Stimulated activated CD8-positive, alpha-beta memory T cell treated with anti-CD3 and anti-CD28 coated beads, Interleukin-4, amount 100 ng/mL, for 24 hours (primary cell): Measurements from ENCODE around the gene LRSAM1.
A peak's percentile ranks its signal among the peaks of the same experiment; 100 is the strongest.

Experiments
- DNase-seq: peaks from one replicate; pipeline ENCODE4 v3.0.0-alpha.2; 2020; ENCODE audit warnings: low read depth

The LRSAM1 gene

GRCh38 chr9:127517620-127518019 is 66.3 kb downstream of the LRSAM1 start:
- no peak for DNase-seq

- no peak for DNase-seq
Measured at GRCh38 chr9:127518091-127518856, 67.0 kb downstream of the LRSAM1 start.

GRCh38 chr9:127519301-127520166 is 68.2 kb downstream of the LRSAM1 start:
- DNase-seq = peak; percentile 28

GRCh38 chr9:127520941-127521918 is 69.9 kb downstream of the LRSAM1 start:
- no peak for DNase-seq

- DNase-seq = no peak
Measured at GRCh38 chr9:127521919-127522304, 70.6 kb downstream of the LRSAM1 start.

- no peak for DNase-seq
Measured at GRCh38 chr9:127522727-127523126, 71.4 kb downstream of the LRSAM1 start.

- no peak for DNase-seq
Measured at GRCh38 chr9:127523312-127523851, 72.1 kb downstream of the LRSAM1 start.

- DNase-seq = no peak
Measured at GRCh38 chr9:127524373-127524772, 73.1 kb downstream of the LRSAM1 start.

- DNase-seq = no peak
Measured at GRCh38 chr9:127525401-127526188, 74.3 kb downstream of the LRSAM1 start.

GRCh38 chr9:127526655-127527559 is 75.6 kb downstream of the LRSAM1 start:
- no peak for DNase-seq

- DNase-seq = no peak
Measured at GRCh38 chr9:127527560-127528268, 76.4 kb downstream of the LRSAM1 start.

- DNase-seq = no peak
Measured at GRCh38 chr9:127528422-127529251, 77.3 kb downstream of the LRSAM1 start.

- no peak for DNase-seq
Measured at GRCh38 chr9:127529671-127530070, 78.4 kb downstream of the LRSAM1 start.

- no peak for DNase-seq
Measured at GRCh38 chr9:127530206-127530941, 79.1 kb downstream of the LRSAM1 start.

- no peak for DNase-seq
Measured at GRCh38 chr9:127531676-127532075, 80.4 kb downstream of the LRSAM1 start.

- no peak for DNase-seq
Measured at GRCh38 chr9:127534250-127534906, 83.1 kb downstream of the LRSAM1 start.

GRCh38 chr9:127534931-127535330 is 83.6 kb downstream of the LRSAM1 start:
- no peak for DNase-seq
